SK-N-SH treated with all-trans-retinoic acid at 6 μM for 48 hours (cell line): ENCODE data around the gene PDIK1L.

ENCODE experiments used
- OSR1 ChIP-seq: fragments of 250-450 bp; sonication (Bioruptor Pico); IDR thresholded peaks from 2 replicates; pipeline ENCODE4 v1.8.0; 2022; ENCODE audit warnings: moderate library complexity, mild to moderate bottlenecking, inconsistent platforms
- ZC3H10 ChIP-seq: fragments of 250-450 bp; sonication (Bioruptor Pico); IDR thresholded peaks from 2 replicates; pipeline ENCODE4 v1.5.1; 2021; ENCODE audit warnings: mild to moderate bottlenecking, moderate library complexity
- TF ChIP-seq, protein P1 (sequence below): fragments of 250-450 bp; sonication (Bioruptor Pico); IDR thresholded peaks from 2 replicates; pipeline ENCODE4 v1.5.1; 2020; ENCODE audit warnings: low read depth, mild to moderate bottlenecking, moderate library complexity

DNA sequence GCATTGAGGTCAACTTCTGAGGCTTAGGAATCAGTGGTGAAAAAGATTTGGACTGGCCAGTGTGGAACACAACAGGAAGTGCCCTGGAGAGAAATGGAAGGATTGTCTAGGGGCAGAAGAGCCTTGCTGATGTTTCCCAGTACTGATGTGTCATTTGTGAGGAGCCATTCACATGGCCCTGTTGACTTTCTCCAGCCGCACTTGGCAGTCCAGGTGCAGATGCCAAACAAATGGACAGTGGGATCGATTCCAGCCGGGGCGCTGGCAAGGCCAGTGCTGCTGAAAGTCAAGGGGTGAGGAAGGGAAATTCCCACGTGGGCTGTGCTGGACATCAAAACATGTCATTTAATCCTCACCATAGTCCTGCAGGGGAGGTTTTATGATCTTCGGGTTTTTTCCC, 39.3 kb upstream of the PDIK1L start:
- TF ChIP-seq OSR1: no peak
- TF ChIP-seq, protein P1, sequence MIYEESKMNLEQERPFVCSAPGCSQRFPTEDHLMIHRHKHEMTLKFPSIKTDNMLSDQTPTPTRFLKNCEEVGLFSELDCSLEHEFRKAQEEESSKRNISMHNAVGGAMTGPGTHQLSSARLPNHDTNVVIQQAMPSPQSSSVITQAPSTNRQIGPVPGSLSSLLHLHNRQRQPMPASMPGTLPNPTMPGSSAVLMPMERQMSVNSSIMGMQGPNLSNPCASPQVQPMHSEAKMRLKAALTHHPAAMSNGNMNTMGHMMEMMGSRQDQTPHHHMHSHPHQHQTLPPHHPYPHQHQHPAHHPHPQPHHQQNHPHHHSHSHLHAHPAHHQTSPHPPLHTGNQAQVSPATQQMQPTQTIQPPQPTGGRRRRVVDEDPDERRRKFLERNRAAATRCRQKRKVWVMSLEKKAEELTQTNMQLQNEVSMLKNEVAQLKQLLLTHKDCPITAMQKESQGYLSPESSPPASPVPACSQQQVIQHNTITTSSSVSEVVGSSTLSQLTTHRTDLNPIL (CRISPR knock-in tag): no peak
- no peak for TF ChIP-seq ZC3H10 (CRISPR knock-in tag)
